Gastroesophageal sphincter (tissue), 4 donors: ENCODE data around the gene TRABD. TPM values are rescaled to one million over a fixed set of nuclear protein-coding genes. Genes with fewer than 3 reads are reported as not detected.

Experiments
- ATAC-seq: fragments of 150-250 bp; one replicate; pipeline ENCODE4 v1.9.1; 2016; ENCODE audit warnings: mild to moderate bottlenecking, moderate library complexity
- H3K27ac ChIP-seq, 4 donors: fragments of 200-600 bp; sonication (generic) in 3 of 4; 1 replicate in 3 of 4; 2 replicates in 1 of 4; pipeline ENCODE4 v1.5.1; 2016 to 2019
- H3K27me3 ChIP-seq: fragments of 200-600 bp; sonication (generic); one replicate; pipeline ENCODE4 v1.5.1; 2019
- H3K36me3 ChIP-seq, 2 donors: fragments of 200-600 bp; sonication (generic); one replicate each; pipeline ENCODE4 v1.5.1; 2019; ENCODE audit warnings: control low read depth in 1 of 2
- H3K4me1 ChIP-seq, 3 donors: fragments of 200-600 bp; sonication (generic); 1 replicate in 2 of 3; 2 replicates in 1 of 3; pipeline ENCODE4 v1.5.1; 2016 to 2019; ENCODE audit warnings: control low read depth in 2 of 3
- H3K4me3 ChIP-seq, 2 donors: fragments of 200-600 bp; sonication (generic); one replicate each; pipeline ENCODE4 v1.5.1; 2019; ENCODE audit warnings: mild to moderate bottlenecking in 1 of 2, moderate library complexity in 1 of 2
- H3K9me3 ChIP-seq, 3 donors: fragments of 200-600 bp; sonication (generic); one replicate each; pipeline ENCODE4 v1.5.1; 2017 to 2019; ENCODE audit warnings: control low read depth in 2 of 3
- CTCF ChIP-seq, 4 experiments: fragments of 200-600 bp in 2 of 4; fragments of 450-650 bp in 2 of 4; sonication (generic) in 1 of 4; IDR thresholded peaks; one replicate each; pipeline ENCODE4 v1.5.1; 2017 to 2019; ENCODE audit warnings: antibody characterized with exemption in 4 of 4, mild to moderate bottlenecking in 2 of 4, moderate library complexity in 2 of 4
- EP300 ChIP-seq: sonication (generic); formaldehyde crosslinking; IDR thresholded peaks from one replicate; pipeline ENCODE4 v1.6.1; 2017; ENCODE audit warnings: antibody characterized with exemption, mild to moderate bottlenecking
- POLR2A ChIP-seq, 2 donors: fragments of 450-650 bp; IDR thresholded peaks; one replicate each; pipeline ENCODE4 v1.6.1; 2017; ENCODE audit warnings: antibody characterized with exemption in 2 of 2, mild to moderate bottlenecking in 2 of 2, moderate library complexity in 1 of 2
- POLR2AphosphoS5 ChIP-seq: sonication (generic); formaldehyde crosslinking; IDR thresholded peaks from one replicate; pipeline ENCODE4 v1.6.1; 2017; ENCODE audit warnings: antibody characterized with exemption
- WGBS, 2 donors: methylation state at CpG; one replicate each; pipeline ENCODE4 v1.1.5; 2018; ENCODE audit warnings: low coverage in 1 of 2; 5-methylcytosine and 5-hydroxymethylcytosine counted together
- total RNA-seq, 4 donors: library from RNA; depleted of rRNA; stranded (reverse); fragments of >200 nt; gene quantifications; one replicate each; pipeline ENCODE4 v1.1.0, GENCODE V29; 2016

The TRABD gene
- total RNA-seq, 4 donors from 2014 or later: 15.7 to 22.0 (median 19.0) TPM

- WGBS, 2 donors: 28% methylated on average over 4 of the region's 42 CpGs; no CpG with 5 or more reads in 1 of the 2 donors
- Histone ChIP-seq H3K9me3 (no peaks in the 10 kb centered on the region), H3K27ac (peak overlapping the region in 1 of 4 donors; percentile 51), H3K27me3 (no peaks in the 10 kb centered on the region), H3K4me3 (no peak overlapping the region), H3K36me3 (peaks cover 0 to 97% of the 10 kb centered on the region in 2 donors), H3K4me1 (peaks cover 0 to 24% (median 0%) of the 10 kb centered on the region in 3 donors)
- no peak for TF ChIP-seq POLR2A (IDR thresholded peaks at IDR 0.05)
- TF ChIP-seq POLR2AphosphoS5: peak; percentile 62
- peak; percentile 84 for ATAC-seq
Observed at GRCh38 chr22:50218996-50219727, 33.4 kb downstream of the TRABD start.

DNA sequence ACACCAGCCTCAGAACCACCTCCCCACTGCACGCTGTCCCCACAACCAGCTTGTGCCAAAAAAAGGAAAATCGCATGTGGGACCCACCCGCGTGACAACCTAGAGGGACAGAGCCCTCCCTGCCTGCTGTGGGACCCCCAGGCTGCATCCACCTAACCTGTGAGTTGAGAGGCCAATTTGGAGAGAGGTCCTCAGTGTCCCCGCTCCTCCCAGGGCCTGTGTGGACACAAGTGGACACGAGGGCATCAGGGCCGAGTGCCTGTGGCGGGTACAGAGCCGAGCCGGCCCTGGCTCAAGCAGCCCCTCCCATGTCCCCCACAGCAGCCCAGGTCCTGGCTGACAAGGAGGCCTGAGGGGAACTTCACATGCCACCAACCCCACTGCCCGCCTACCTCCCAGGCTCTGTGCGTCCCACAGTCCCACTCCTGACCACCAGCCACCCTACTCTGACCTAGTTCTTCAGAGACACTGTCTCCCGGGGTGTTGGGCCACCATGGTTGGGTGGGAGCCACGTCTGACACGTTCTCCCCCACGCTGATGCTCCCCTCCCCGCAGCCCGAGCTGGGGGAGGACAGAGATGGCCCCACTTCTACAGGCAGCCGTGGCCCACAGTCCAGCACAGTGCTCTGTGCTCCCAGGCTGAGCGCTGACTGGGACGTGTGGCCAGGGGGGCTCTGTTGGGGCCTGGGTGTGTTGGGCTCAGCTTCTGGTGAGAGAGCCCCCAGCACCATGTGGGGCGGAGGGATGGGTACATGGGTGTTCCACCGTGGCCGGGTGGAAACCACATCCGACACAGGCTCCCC, 34.3 kb downstream of the TRABD start:
- Histone ChIP-seq H3K4me1 (peaks cover 0 to 24% (median 0%) of the 10 kb centered on the region in 3 donors), H3K36me3 (peaks cover 0 to 97% of the 10 kb centered on the region in 2 donors), H3K27ac (peak overlapping the region in 1 of 4 donors; percentile 51), H3K4me3 (no peak overlapping the region), H3K27me3 (no peaks in the 10 kb centered on the region), H3K9me3 (no peaks in the 10 kb centered on the region)
- ATAC-seq: no peak
- TF ChIP-seq EP300 (no peak), POLR2AphosphoS5 (no peak), POLR2A (IDR thresholded peaks at IDR 0.05) (no peak), CTCF (IDR thresholded peaks at IDR 0.05) (no peak)
- WGBS, 2 donors: no CpG with 5 or more reads among the region's 25 CpGs

- Histone ChIP-seq H3K9me3 (no peaks in the 10 kb centered on the region), H3K27me3 (no peaks in the 10 kb centered on the region), H3K36me3 (peaks cover 0 to 97% of the 10 kb centered on the region in 2 donors), H3K4me1 (peaks cover 0 to 17% (median 0%) of the 10 kb centered on the region in 3 donors), H3K4me3 (no peak overlapping the region), H3K27ac (no peak overlapping the region)
- WGBS, 2 donors: 76% methylated on average over 3 of the region's 45 CpGs; no CpG with 5 or more reads in 1 of the 2 donors
- no peak for ATAC-seq
- TF ChIP-seq CTCF (IDR thresholded peaks at IDR 0.05): no peak
- no peak for TF ChIP-seq POLR2AphosphoS5
- no peak for TF ChIP-seq EP300
- no peak for TF ChIP-seq POLR2A (IDR thresholded peaks at IDR 0.05)
Observed at GRCh38 chr22:50220603-50221409, 35.1 kb downstream of the TRABD start.

GRCh38 chr22:50221410-50222300, 35.9 kb downstream of the TRABD start:
- 40 to 100% methylated on average over 1 of the region's 19 CpGs for WGBS, 2 donors
- Histone ChIP-seq H3K9me3 (no peaks in the 10 kb centered on the region), H3K36me3 (peaks cover 0 to 97% of the 10 kb centered on the region in 2 donors), H3K4me3 (no peak overlapping the region), H3K4me1 (peaks cover 0 to 13% (median 0%) of the 10 kb centered on the region in 3 donors), H3K27ac (no peak overlapping the region), H3K27me3 (no peaks in the 10 kb centered on the region)
- TF ChIP-seq EP300 (no peak), CTCF (IDR thresholded peaks at IDR 0.05) (no peak), POLR2A (IDR thresholded peaks at IDR 0.05) (no peak), POLR2AphosphoS5 (no peak)
- no peak for ATAC-seq
